ENCODE data around the gene EVC2.

Gene EVC2

DNA sequence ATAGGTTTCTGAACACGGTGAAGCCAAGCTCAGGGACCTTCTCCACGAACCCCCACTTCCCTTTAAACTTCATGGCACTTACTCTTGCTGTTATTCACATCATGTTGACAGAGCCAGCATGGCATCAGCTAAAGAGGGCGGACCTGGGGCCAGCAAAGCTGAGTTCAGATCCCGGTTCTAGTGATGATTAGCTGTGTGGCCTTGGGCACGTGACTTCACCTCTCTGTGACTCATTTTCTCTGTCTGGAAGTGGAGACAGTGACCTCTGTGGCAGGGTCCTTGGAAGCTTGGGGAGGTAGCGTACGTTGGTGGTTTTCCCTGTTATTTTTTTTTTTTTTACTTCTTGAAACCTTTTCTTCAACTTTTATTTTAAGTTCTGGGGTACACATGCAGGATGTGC lies 16.0 kb upstream of the EVC2 start:
- no peak for ATAC-seq
- TF ChIP-seq OSR1 (CRISPR knock-in tag; IDR thresholded peaks at IDR 0.05) (no peak), PPARA (CRISPR knock-in tag; IDR thresholded peaks at IDR 0.05; ENCODE audit: borderline replicate concordance) (no peak), TOX (CRISPR knock-in tag; IDR thresholded peaks at IDR 0.05; ENCODE audit: borderline replicate concordance) (no peak), RARB (CRISPR knock-in tag; IDR thresholded peaks at IDR 0.05) (no peak), ISL1 (CRISPR knock-in tag; IDR thresholded peaks at IDR 0.05) (no peak), ZFP3 (CRISPR knock-in tag; IDR thresholded peaks at IDR 0.05) (no peak), ZC3H10 (CRISPR knock-in tag; IDR thresholded peaks at IDR 0.05) (no peak), ZNF565 (CRISPR knock-in tag; conservative IDR thresholded peaks at IDR 0.05; ENCODE audit: low read depth) (no peak), ESRRG (CRISPR knock-in tag; IDR thresholded peaks at IDR 0.05) (no peak), ARNTL (CRISPR knock-in tag; IDR thresholded peaks at IDR 0.05; ENCODE audit: borderline replicate concordance, low read depth) (no peak)
- TF ChIP-seq, protein P1, sequence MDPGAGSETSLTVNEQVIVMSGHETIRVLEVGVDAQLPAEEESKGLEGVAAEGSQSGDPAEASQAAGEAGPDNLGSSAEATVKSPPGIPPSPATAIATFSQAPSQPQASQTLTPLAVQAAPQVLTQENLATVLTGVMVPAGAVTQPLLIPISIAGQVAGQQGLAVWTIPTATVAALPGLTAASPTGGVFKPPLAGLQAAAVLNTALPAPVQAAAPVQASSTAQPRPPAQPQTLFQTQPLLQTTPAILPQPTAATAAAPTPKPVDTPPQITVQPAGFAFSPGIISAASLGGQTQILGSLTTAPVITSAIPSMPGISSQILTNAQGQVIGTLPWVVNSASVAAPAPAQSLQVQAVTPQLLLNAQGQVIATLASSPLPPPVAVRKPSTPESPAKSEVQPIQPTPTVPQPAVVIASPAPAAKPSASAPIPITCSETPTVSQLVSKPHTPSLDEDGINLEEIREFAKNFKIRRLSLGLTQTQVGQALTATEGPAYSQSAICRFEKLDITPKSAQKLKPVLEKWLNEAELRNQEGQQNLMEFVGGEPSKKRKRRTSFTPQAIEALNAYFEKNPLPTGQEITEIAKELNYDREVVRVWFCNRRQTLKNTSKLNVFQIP (CRISPR knock-in tag; IDR thresholded peaks at IDR 0.05; ENCODE audit: borderline replicate concordance, low read depth): no peak
- TF ChIP-seq, protein P2, sequence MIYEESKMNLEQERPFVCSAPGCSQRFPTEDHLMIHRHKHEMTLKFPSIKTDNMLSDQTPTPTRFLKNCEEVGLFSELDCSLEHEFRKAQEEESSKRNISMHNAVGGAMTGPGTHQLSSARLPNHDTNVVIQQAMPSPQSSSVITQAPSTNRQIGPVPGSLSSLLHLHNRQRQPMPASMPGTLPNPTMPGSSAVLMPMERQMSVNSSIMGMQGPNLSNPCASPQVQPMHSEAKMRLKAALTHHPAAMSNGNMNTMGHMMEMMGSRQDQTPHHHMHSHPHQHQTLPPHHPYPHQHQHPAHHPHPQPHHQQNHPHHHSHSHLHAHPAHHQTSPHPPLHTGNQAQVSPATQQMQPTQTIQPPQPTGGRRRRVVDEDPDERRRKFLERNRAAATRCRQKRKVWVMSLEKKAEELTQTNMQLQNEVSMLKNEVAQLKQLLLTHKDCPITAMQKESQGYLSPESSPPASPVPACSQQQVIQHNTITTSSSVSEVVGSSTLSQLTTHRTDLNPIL (CRISPR knock-in tag; IDR thresholded peaks at IDR 0.05; ENCODE audit: low read depth): no peak

DNA sequence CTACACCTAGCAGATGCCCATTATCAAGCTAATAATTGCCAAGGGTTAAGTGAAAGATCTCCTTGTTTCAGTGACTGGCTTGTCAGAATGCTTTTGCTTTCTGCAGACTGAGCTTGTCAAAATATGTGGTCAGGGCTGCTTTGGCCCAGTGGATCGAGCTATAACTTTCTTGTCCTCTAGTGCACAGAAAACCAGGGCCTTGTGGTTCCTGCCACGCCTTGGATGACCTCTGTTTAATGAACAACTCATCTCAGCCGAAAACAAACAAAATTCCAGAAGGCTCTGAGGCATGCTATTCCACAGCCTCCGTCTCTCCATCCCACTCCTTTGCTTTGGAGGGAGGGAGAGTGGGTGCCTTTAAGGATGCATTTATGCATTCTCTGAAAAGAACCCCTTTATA lies 14.0 kb upstream of the EVC2 start:
- no peak for ATAC-seq
- TF ChIP-seq BACH2 (CRISPR knock-in tag; IDR thresholded peaks at IDR 0.05; ENCODE audit: borderline replicate concordance) (no peak), ZC3H10 (CRISPR knock-in tag; IDR thresholded peaks at IDR 0.05) (no peak), ZFP3 (CRISPR knock-in tag; IDR thresholded peaks at IDR 0.05) (no peak), CSDC2 (CRISPR knock-in tag; IDR thresholded peaks at IDR 0.05) (no peak), ESRRG (CRISPR knock-in tag; IDR thresholded peaks at IDR 0.05) (no peak), RARB (CRISPR knock-in tag; IDR thresholded peaks at IDR 0.05) (no peak)
- TF ChIP-seq, protein P3, sequence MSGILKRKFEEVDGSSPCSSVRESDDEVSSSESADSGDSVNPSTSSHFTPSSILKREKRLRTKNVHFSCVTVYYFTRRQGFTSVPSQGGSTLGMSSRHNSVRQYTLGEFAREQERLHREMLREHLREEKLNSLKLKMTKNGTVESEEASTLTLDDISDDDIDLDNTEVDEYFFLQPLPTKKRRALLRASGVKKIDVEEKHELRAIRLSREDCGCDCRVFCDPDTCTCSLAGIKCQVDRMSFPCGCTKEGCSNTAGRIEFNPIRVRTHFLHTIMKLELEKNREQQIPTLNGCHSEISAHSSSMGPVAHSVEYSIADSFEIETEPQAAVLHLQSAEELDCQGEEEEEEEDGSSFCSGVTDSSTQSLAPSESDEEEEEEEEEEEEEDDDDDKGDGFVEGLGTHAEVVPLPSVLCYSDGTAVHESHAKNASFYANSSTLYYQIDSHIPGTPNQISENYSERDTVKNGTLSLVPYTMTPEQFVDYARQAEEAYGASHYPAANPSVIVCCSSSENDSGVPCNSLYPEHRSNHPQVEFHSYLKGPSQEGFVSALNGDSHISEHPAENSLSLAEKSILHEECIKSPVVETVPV (CRISPR knock-in tag; IDR thresholded peaks at IDR 0.05): no peak
- TF ChIP-seq, protein P1 (CRISPR knock-in tag; IDR thresholded peaks at IDR 0.05; ENCODE audit: borderline replicate concordance, low read depth): no peak
- TF ChIP-seq, protein P4, sequence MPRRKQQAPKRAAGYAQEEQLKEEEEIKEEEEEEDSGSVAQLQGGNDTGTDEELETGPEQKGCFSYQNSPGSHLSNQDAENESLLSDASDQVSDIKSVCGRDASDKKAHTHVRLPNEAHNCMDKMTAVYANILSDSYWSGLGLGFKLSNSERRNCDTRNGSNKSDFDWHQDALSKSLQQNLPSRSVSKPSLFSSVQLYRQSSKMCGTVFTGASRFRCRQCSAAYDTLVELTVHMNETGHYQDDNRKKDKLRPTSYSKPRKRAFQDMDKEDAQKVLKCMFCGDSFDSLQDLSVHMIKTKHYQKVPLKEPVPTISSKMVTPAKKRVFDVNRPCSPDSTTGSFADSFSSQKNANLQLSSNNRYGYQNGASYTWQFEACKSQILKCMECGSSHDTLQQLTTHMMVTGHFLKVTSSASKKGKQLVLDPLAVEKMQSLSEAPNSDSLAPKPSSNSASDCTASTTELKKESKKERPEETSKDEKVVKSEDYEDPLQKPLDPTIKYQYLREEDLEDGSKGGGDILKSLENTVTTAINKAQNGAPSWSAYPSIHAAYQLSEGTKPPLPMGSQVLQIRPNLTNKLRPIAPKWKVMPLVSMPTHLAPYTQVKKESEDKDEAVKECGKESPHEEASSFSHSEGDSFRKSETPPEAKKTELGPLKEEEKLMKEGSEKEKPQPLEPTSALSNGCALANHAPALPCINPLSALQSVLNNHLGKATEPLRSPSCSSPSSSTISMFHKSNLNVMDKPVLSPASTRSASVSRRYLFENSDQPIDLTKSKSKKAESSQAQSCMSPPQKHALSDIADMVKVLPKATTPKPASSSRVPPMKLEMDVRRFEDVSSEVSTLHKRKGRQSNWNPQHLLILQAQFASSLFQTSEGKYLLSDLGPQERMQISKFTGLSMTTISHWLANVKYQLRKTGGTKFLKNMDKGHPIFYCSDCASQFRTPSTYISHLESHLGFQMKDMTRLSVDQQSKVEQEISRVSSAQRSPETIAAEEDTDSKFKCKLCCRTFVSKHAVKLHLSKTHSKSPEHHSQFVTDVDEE (CRISPR knock-in tag; IDR thresholded peaks at IDR 0.05): no peak
- TF ChIP-seq, protein P5, sequence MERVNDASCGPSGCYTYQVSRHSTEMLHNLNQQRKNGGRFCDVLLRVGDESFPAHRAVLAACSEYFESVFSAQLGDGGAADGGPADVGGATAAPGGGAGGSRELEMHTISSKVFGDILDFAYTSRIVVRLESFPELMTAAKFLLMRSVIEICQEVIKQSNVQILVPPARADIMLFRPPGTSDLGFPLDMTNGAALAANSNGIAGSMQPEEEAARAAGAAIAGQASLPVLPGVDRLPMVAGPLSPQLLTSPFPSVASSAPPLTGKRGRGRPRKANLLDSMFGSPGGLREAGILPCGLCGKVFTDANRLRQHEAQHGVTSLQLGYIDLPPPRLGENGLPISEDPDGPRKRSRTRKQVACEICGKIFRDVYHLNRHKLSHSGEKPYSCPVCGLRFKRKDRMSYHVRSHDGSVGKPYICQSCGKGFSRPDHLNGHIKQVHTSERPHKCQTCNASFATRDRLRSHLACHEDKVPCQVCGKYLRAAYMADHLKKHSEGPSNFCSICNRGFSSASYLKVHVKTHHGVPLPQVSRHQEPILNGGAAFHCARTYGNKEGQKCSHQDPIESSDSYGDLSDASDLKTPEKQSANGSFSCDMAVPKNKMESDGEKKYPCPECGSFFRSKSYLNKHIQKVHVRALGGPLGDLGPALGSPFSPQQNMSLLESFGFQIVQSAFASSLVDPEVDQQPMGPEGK (CRISPR knock-in tag; IDR thresholded peaks at IDR 0.05; ENCODE audit: borderline replicate concordance): no peak

DNA sequence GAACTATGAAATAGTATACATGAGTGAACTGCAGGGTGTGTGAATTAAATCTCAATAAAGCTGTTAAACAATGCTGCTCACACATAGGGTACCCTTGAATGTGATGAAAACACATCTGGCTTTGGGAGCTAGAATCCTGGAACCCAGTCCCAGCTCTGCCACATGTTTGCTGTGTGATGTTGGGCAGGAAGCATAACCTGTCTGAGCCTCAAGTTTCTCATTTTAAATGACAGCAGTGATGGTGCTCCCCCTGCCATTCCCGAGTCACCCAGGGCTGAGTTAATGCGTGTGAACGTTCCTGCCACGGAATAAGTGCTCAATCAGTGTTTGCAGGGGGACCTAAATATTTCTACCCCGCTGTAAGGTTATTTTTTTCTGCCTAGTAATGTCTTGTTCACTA lies 13.6 kb upstream of the EVC2 start:
- no peak for ATAC-seq
- TF ChIP-seq, protein P2 (CRISPR knock-in tag; IDR thresholded peaks at IDR 0.05; ENCODE audit: low read depth): no peak
- TF ChIP-seq ISL1 (CRISPR knock-in tag; IDR thresholded peaks at IDR 0.05): no peak

Data from SK-N-SH treated with all-trans-retinoic acid at 6 μM for 48 hours (cell line).